Body of pancreas (tissue), 4 donors: ENCODE data around the gene PSMD6. TPM values are rescaled to one million over a fixed set of nuclear protein-coding genes. Genes with fewer than 3 reads are reported as not detected.

Experiments used
- ATAC-seq: fragments of 150-250 bp; one replicate; pipeline ENCODE4 v1.9.1; 2016
- DNase-seq, 4 donors: peaks; one replicate each; pipeline ENCODE4 v3.0.0-alpha.2; 2019
- H3K27ac ChIP-seq, 4 donors: fragments of 200-600 bp; sonication (generic); 1 replicate in 3 of 4; 2 replicates in 1 of 4; pipeline versions ENCODE4 v1.5.1 to v1.6.1; 2016 to 2019; ENCODE audit warnings: mild to moderate bottlenecking in 1 of 4, mixed read lengths in 1 of 4, moderate library complexity in 1 of 4
- H3K27me3 ChIP-seq, 2 donors: fragments of 200-600 bp; sonication (generic); one replicate each; pipeline ENCODE4 v1.6.0; 2016; ENCODE audit warnings: mild to moderate bottlenecking in 1 of 2
- H3K36me3 ChIP-seq, 2 donors: fragments of 200-600 bp; sonication (generic); replicated peaks in 1 of 2; 2 replicates each; pipeline ENCODE4 v1.5.1; 2016; ENCODE audit warnings: low read depth in 2 of 2; ENCODE audit not compliant: insufficient read depth in 1 of 2
- H3K4me1 ChIP-seq: fragments of 200-600 bp; sonication (generic); one replicate; pipeline ENCODE4 v1.6.0; 2016
- H3K4me3 ChIP-seq, 2 donors: fragments of 200-600 bp; sonication (generic); 1 replicate in 1 of 2; 2 replicates in 1 of 2; pipeline ENCODE4 v1.5.1; 2016 to 2019
- H3K9me3 ChIP-seq, 3 donors: fragments of 200-600 bp; sonication (generic); 1 replicate in 2 of 3; 2 replicates in 1 of 3; pipeline ENCODE4 v1.5.1; 2016
- CTCF ChIP-seq, 7 experiments: fragments of 450-650 bp in 4 of 7; fragments of 200-600 bp in 3 of 7; sonication (generic) in 3 of 7; IDR thresholded peaks; one replicate each; pipeline ENCODE4 v1.5.1; 2016 to 2019; ENCODE audit warnings: antibody characterized with exemption in 7 of 7
- POLR2A ChIP-seq, 3 donors: fragments of 450-650 bp; IDR thresholded peaks; one replicate each; pipeline ENCODE4 v1.6.1; 2016; ENCODE audit warnings: antibody characterized with exemption in 3 of 3, mild to moderate bottlenecking in 2 of 3
- WGBS, 2 donors: methylation state at CpG; one replicate each; pipeline ENCODE4 v1.1.5; 2017; 5-methylcytosine and 5-hydroxymethylcytosine counted together
- intact Hi-C: fragments of 100-400 bp; cut with DNase I; formaldehyde crosslinking; loops from one replicate; pipeline ENCODE4 v1.15.1; 2023
- total RNA-seq, 2 donors: library from RNA; depleted of rRNA; stranded (reverse); fragments of >200 nt; gene quantifications; one replicate each; pipeline ENCODE4 v1.1.0, GENCODE V29; 2016

PSMD6 gene
- total RNA-seq, 2 donors from 2014 or later, result 88.7 to 98.3 TPM

DNA sequence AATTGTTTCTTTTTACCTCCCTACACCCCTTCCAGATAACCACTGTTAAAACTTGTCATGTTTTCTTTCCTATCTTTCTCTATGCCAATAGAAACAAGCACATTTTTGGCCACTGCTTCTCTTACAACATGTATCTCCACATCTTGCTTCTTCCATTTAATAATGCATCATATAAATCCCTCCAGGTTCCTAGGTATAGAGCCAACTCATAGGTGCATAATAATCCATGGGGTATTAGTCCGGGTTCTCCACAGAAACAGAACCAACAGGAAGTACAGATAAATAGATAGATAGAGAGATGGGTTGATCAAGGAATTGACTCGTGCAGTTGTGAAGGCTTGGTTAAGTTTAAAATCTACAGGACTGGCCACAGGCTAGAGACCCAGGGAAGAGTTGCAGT, 41.5 kb upstream of the PSMD6 start:
- Histone ChIP-seq H3K4me3 (no peak overlapping the region), H3K9me3 (no peaks in the 10 kb centered on the region), H3K4me1 (no peaks in the 10 kb centered on the region), H3K36me3 (no peaks in the 10 kb centered on the region), H3K27me3 (no peaks in the 10 kb centered on the region), H3K27ac (no peak overlapping the region)
- no peak for DNase-seq
- no peak for ATAC-seq
- TF ChIP-seq POLR2A (IDR thresholded peaks at IDR 0.05) (no peak), CTCF (IDR thresholded peaks at IDR 0.05) (no peak)
- WGBS, 2 donors, result 87 to 98% methylated on average over 2 of the region's 2 CpGs
- intact Hi-C loops, result no loop called here

GRCh38 chr3:64063983-64064438, 40.7 kb upstream of the PSMD6 start:
- intact Hi-C loops, result no loop called here
- H3K27me3 ChIP-seq, result no peaks in the 10 kb centered on the region
- no peak overlapping the region for H3K4me3 ChIP-seq
- H3K27ac ChIP-seq, result no peak overlapping the region
- DNase-seq (no peak), ATAC-seq (no peak)
- WGBS, 2 donors, result 57 to 77% methylated on average over 2 of the region's 2 CpGs
- no peaks in the 10 kb centered on the region for H3K4me1 ChIP-seq
- no peaks in the 10 kb centered on the region for H3K9me3 ChIP-seq
- no peaks in the 10 kb centered on the region for H3K36me3 ChIP-seq
- TF ChIP-seq POLR2A (IDR thresholded peaks at IDR 0.05) (no peak), CTCF (IDR thresholded peaks at IDR 0.05) (no peak)

GRCh38 chr3:64063207-64063982, 40.1 kb upstream of the PSMD6 start:
- ATAC-seq (no peak), DNase-seq (no peak)
- H3K4me1 ChIP-seq, result no peaks in the 10 kb centered on the region
- TF ChIP-seq POLR2A (IDR thresholded peaks at IDR 0.05), result no peak
- TF ChIP-seq CTCF (IDR thresholded peaks at IDR 0.05), result no peak
- intact Hi-C loops, result no loop called here
- no peaks in the 10 kb centered on the region for H3K9me3 ChIP-seq
- 38 to 47% methylated on average over 5 of the region's 5 CpGs for WGBS, 2 donors
- H3K27ac ChIP-seq, result no peak overlapping the region
- no peaks in the 10 kb centered on the region for H3K36me3 ChIP-seq
- H3K27me3 ChIP-seq, result no peaks in the 10 kb centered on the region
- H3K4me3 ChIP-seq, result no peak overlapping the region

DNA sequence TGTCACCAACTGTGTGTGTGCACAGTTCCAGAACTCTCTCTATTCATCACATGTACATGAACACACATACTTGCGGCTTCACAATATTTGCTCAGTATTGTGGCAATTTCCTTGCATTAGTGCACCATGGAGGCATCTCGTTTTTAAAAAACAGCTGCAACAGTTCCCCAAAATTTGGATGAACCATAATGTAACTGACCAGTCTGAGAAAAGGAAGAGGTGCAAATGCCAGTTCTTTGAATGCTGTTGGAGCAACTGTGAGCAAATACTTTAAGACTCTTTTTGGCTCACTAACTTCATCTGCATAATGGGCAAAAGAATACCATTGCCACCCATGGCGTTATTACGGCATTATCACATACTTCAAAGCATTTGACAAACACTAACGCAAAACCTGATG, 38.3 kb upstream of the PSMD6 start:
- H3K9me3 ChIP-seq, result no peaks in the 10 kb centered on the region
- H3K4me1 ChIP-seq, result no peaks in the 10 kb centered on the region
- TF ChIP-seq POLR2A (IDR thresholded peaks at IDR 0.05) (no peak), CTCF (IDR thresholded peaks at IDR 0.05) (no peak)
- H3K27me3 ChIP-seq, result no peaks in the 10 kb centered on the region
- H3K27ac ChIP-seq, result no peak overlapping the region
- DNase-seq (no peak), ATAC-seq (no peak)
- H3K36me3 ChIP-seq, result no peaks in the 10 kb centered on the region
- intact Hi-C loops, result no loop called here
- 63 to 69% methylated on average over 5 of the region's 5 CpGs for WGBS, 2 donors
- H3K4me3 ChIP-seq, result no peak overlapping the region
